HepG2 (cell line): Measurements from ENCODE around the gene HMGCS2. TPM values are rescaled to one million over a fixed set of nuclear protein-coding genes. Genes with fewer than 3 reads are reported as not detected.

Source experiments
- ATF3 ChIP-seq: sonication (generic); formaldehyde crosslinking; IDR thresholded peaks from 2 replicates; pipeline ENCODE4 v1.4.0; 2020; ENCODE audit warnings: missing genetic modification reagents
- ATRX ChIP-seq: sonication (generic); formaldehyde crosslinking; IDR thresholded peaks from 2 replicates; pipeline ENCODE4 v1.4.0; 2020; ENCODE audit warnings: missing genetic modification reagents, borderline replicate concordance
- BCL6 ChIP-seq: IDR thresholded peaks from 2 replicates; pipeline ENCODE4 v1.6.1; 2016; ENCODE audit warnings: missing genetic modification reagents, missing compliant biosample characterization
- BCLAF1 ChIP-seq: fragments of 450-650 bp; IDR thresholded peaks from 2 replicates; pipeline ENCODE4 v1.6.1; 2017; ENCODE audit warnings: mild to moderate bottlenecking
- DMAP1 ChIP-seq: IDR thresholded peaks from 2 replicates; pipeline ENCODE4 v1.6.1; 2016
- HES4 ChIP-seq: sonication (generic); formaldehyde crosslinking; IDR thresholded peaks from 2 replicates; pipeline ENCODE4 v1.9.0; 2021; ENCODE audit warnings: mild to moderate bottlenecking, missing genetic modification reagents, borderline replicate concordance
- HOXA9 ChIP-seq: sonication (generic); formaldehyde crosslinking; IDR thresholded peaks from 2 replicates; pipeline ENCODE4 v1.8.1; 2022; ENCODE audit warnings: missing genetic modification reagents, mild to moderate bottlenecking, moderate library complexity, borderline replicate concordance
- MED8 ChIP-seq: sonication (generic); formaldehyde crosslinking; IDR thresholded peaks from 2 replicates; pipeline ENCODE4 v1.8.1; 2023; ENCODE audit warnings: mild to moderate bottlenecking, missing genetic modification reagents; ENCODE audit not compliant: insufficient replicate concordance
- MXI1 ChIP-seq: IDR thresholded peaks from 3 replicates; pipeline ENCODE4 v1.6.1; 2012; ENCODE audit warnings: low read depth, low read length, inconsistent platforms, borderline replicate concordance
- PCBP1 ChIP-seq: fragments of 200-400 bp; formaldehyde crosslinking; IDR thresholded peaks from 2 replicates; pipeline ENCODE4 v1.6.1; 2017; ENCODE audit warnings: mild to moderate bottlenecking, low read depth, low read length, borderline replicate concordance
- SALL1 ChIP-seq: sonication (generic); formaldehyde crosslinking; IDR thresholded peaks from 2 replicates; pipeline ENCODE4 v1.8.0; 2022; ENCODE audit warnings: mild to moderate bottlenecking, missing genetic modification reagents
- SIX1 ChIP-seq: sonication (generic); formaldehyde crosslinking; IDR thresholded peaks from 2 replicates; pipeline ENCODE4 v1.4.0; 2020; ENCODE audit warnings: missing genetic modification reagents, borderline replicate concordance
- SP140L ChIP-seq: sonication (generic); formaldehyde crosslinking; IDR thresholded peaks from 2 replicates; pipeline ENCODE4 v1.4.0; 2020; ENCODE audit warnings: missing genetic modification reagents, borderline replicate concordance
- TFAP4 ChIP-seq: sonication (generic); IDR thresholded peaks from 2 replicates; pipeline ENCODE4 v1.6.1; 2016; ENCODE audit warnings: low read depth, borderline replicate concordance
- ZC3H13 ChIP-seq: sonication (generic); formaldehyde crosslinking; IDR thresholded peaks from 2 replicates; pipeline ENCODE4 v1.8.1; 2023; ENCODE audit warnings: mild to moderate bottlenecking, missing genetic modification reagents, moderate library complexity
- ZFP41 ChIP-seq: sonication (generic); formaldehyde crosslinking; IDR thresholded peaks from 2 replicates; pipeline ENCODE4 v1.4.0; 2020; ENCODE audit warnings: mild to moderate bottlenecking, missing genetic modification reagents, borderline replicate concordance
- ZNF234 ChIP-seq: sonication (generic); formaldehyde crosslinking; conservative IDR thresholded peaks from 2 replicates; pipeline ENCODE4 v1.5.1; 2020; ENCODE audit warnings: mild to moderate bottlenecking, missing genetic modification reagents
- ZNF446 ChIP-seq: sonication (generic); formaldehyde crosslinking; IDR thresholded peaks from 2 replicates; pipeline ENCODE4 v1.5.0; 2020; ENCODE audit warnings: mild to moderate bottlenecking, missing genetic modification reagents
- ZNF512 ChIP-seq: sonication (generic); formaldehyde crosslinking; IDR thresholded peaks from 2 replicates; pipeline ENCODE4 v1.4.0; 2020; ENCODE audit warnings: mild to moderate bottlenecking, missing genetic modification reagents
- ZNF614 ChIP-seq: IDR thresholded peaks from 2 replicates; pipeline ENCODE4 v1.6.1; 2018; ENCODE audit warnings: missing biosample characterization, missing genetic modification reagents, inconsistent platforms, borderline replicate concordance
- ZNF619 ChIP-seq: sonication (generic); formaldehyde crosslinking; IDR thresholded peaks from 2 replicates; pipeline ENCODE4 v1.4.0; 2020; ENCODE audit warnings: mild to moderate bottlenecking, missing genetic modification reagents
- ZNF770 ChIP-seq: sonication (generic); formaldehyde crosslinking; IDR thresholded peaks from 2 replicates; pipeline ENCODE4 v1.5.0; 2020; ENCODE audit warnings: mild to moderate bottlenecking, missing genetic modification reagents
- polyA plus RNA-seq, 8 experiments: library from polyadenylated mRNA; depleted of rRNA in 3 of 8; stranded (reverse) in 7 of 8; unstranded in 1 of 8; fragments of >200 nt; fragmentation: Illumina TruSeq in 4 of 8; extraction: Trizol in 4 of 8; gene quantifications; 2 replicates each; pipeline versions ENCODE4 v1.2.1 to v1.2.3, GENCODE V29; 2011 to 2016; ENCODE audit warnings: low read depth in 4 of 8, missing spikeins in 1 of 8, mixed read lengths in 1 of 8; ENCODE audit not compliant: insufficient read depth in 1 of 8
- total RNA-seq, 5 experiments: library from RNA; depleted of rRNA; stranded (reverse); fragments of >200 nt; fragmentation: Illumina TruSeq; extraction: Trizol; gene quantifications; 2 replicates each; pipeline ENCODE4 v1.2.3, GENCODE V29; 2016; ENCODE audit warnings: low read depth in 1 of 5

HMGCS2 gene
- total and polyA plus RNA-seq, 2 of the 13 experiments (the other 11 are each of a cell fraction or from before 2014, with no cell fraction given), result 0.44 to 1.5 TPM

GRCh38 chr1:119712342-119713038, 56.2 kb downstream of the HMGCS2 start (continued):
- TF ChIP-seq MED8 (CRISPR knock-in tag) (no peak), SIX1 (CRISPR knock-in tag) (peak; percentile 29; the same call in 1 of the 2 replicates), ZNF770 (CRISPR knock-in tag) (no peak), ZNF234 (CRISPR knock-in tag) (no peak; the same call in 1 of the 2 replicates), SP140L (0 out of 2 replicates have a peak, but pooled peaks have one; percentile 18), MXI1 (no peak; the same call in 2 of the 3 replicates), ZNF614 (no peak), BCL6 (peak; percentile 53), TFAP4 (peak; percentile 50; the same call in 1 of the 2 replicates), BCLAF1 (no peak), ZC3H13 (CRISPR knock-in tag) (no peak), ATF3 (CRISPR knock-in tag) (peak; percentile 60; the same call in 1 of the 2 replicates), ZNF512 (CRISPR knock-in tag) (no peak), ZNF446 (CRISPR knock-in tag) (no peak; the same call in 1 of the 2 replicates), HES4 (CRISPR knock-in tag) (no peak), ATRX (CRISPR knock-in tag) (no peak), PCBP1 (no peak), ZNF619 (CRISPR knock-in tag) (no peak), DMAP1 (CRISPR knock-in tag) (peak; percentile 87), HOXA9 (CRISPR knock-in tag) (no peak), ZFP41 (CRISPR knock-in tag) (no peak), SALL1 (CRISPR knock-in tag) (0 out of 2 replicates have a peak, but pooled peaks have one; percentile 3)
